CD4-positive, alpha-beta T cell treated with Interleukin-2 at 100 ng/mL for 4 hours (primary cell): ENCODE data around the gene NDST3.
"Not testable (repeated sequence)": the region's sequence is repeated elsewhere in the genome, so short reads cannot be mapped to it uniquely, and the experiment has no call there.

ENCODE experiments used
- DNase-seq: peaks from one replicate; pipeline ENCODE4 v3.0.0-alpha.2; 2020; ENCODE audit warnings: low spot score

The NDST3 gene

GRCh38 chr4:118276580-118276979, 242.3 kb downstream of the NDST3 start:
- DNase-seq = no peak

DNA sequence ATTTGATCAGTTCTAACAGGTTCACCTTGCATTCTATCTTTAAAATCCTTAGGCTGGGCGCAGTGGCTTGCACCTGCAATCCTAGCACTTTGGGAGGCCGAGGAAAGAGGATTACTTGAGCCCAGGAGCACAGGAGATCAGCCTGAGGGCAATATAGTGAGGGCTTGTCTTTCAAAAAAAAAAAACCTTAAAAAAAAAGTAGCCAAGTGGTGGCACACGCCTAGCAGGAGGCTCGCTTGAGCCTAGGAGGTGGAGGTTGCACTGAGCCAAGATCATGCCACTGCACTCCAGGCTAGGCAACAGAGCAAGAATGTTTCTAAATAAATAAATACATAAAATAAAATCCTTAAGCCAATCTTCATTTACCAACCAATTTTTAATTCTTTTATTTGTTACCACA, 243.0 kb downstream of the NDST3 start:
- DNase-seq = no peak

DNA sequence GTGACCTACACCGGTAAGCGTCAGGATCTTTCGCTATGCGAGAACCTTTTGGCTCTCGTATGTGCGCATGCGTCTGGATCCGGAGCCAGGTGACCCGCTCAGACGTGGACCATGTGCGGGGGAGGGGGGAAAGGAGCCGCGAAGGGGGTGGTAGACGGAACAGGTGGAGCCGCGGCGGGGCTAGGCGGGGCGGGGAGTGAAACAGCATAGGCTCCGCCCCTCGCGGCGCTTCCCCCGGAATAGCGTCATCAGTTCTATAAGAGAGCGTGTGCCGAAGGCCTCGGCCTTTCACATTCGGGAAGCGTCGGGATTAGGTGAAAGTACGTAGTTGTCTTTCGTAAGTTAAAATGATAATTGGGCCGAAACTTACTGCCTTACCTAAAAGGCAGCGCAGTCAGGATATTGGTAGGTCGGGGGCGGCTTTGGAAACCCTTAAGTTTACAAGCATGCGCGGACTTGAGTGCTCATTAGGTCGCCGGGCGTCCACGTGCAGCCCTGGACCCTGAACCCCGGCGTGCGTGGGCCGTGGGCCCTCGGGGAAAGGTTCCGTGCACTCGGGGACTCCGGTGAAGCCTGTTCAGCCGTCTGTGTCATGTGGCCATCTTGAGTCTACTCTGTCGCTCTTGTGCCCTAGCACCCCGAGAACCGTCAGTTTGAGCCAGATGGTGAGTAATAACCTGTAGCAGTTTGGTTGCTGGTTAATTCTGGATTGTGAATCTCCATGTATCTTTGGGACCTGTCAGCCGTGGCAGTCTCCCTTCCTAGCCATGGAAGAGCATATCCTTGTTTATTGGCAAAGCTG, 244.4 kb downstream of the NDST3 start:
- peak; percentile 97 for DNase-seq

DNA sequence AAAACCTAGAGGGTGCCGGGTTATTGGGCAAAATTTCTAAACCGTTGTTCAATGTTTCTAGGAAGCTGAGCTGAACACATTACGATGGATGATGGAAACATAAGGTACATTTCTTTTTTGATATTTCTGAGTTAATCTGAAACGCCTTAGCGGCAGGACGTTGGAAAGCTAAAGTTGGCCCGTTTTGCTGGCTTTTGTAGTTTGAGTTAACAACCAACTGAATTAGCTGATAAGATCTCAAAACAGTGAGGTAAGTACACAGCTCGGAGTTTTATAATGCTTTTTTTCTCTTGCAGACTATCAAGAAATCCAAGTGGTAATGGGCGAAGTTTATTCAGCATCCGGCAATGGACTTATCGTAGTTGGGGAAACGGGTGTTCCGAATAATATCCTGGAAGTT, 245.0 kb downstream of the NDST3 start:
- no peak for DNase-seq

- no peak for DNase-seq
Measured at GRCh38 chr4:118279920-118280432, 245.7 kb downstream of the NDST3 start.

GRCh38 chr4:118280501-118281218, 246.4 kb downstream of the NDST3 start:
- DNase-seq = peak; percentile 51

DNA sequence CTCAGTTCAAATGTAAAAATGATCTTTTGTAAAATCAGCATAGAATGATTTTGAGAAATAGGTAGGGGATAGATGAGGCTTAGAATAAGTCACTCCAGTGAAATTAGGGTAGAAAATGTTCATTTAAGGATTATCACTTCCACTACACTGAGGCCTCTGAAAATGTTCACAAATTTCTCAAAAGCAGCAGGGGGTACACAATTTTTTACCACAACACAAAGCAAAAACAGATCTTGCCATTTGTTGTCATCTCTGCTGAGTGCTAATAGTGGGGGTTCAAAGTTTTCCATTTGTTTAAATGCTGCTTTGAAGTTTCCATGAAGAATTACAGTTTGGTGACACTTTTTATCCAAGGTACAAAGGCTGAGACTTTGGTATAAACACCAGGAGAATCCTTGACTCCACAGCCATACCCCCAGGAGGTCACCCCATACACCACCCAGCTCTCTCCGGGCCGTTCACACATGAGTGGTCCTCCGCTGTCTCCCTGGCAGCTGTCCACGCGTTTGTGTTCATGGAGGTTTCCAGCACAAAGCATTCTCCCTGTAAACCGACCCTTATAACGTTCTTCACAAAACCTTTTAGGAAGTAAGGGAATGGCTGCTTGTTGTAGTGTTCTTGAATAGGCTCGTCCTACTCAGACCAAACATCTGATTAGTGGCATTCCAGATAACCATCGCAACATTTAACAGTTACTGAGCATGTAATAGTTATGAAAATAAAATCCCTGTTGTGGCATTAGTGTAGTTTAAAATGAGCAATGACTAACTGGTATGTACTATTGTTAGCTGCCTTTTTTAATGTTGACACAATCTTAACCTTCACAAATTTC, 247.5 kb downstream of the NDST3 start:
- DNase-seq = no peak

DNA sequence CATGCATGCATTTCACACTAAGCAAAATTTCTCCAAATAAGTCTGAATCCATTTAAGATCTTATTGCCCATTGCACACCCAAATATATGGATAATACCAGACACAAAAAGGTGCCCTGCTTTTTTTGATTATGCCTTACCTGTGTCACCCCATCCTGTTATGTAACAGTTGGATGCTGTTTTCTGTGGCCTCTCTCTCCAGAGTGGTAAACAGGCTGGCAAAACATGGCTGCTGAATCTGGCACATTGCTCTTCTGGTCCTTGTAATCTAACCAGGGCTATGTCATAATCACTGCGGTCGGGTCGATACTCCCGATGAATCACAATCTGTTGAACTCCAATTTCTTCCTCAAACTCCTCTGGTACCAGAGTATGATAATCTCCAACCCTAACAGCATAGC, 248.4 kb downstream of the NDST3 start:
- DNase-seq = no peak

DNA sequence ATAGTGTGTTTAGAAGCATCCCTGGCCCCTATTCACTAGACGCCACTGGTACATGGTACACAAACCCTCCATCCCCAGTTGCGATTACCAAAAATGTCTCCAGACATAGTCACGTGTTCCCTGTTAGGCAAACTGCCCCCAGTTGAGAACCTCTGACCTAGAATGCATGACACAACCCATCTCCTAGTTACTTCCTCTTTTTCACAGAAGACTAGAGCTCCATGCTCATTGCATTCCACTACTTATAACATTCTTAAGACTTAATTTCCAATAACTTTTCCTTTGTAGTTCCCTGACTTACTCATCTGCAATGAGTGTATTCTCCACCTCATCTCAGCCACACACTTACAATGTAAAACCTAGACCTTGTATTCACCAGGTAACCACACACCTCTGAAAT, 249.9 kb downstream of the NDST3 start:
- DNase-seq = no peak

GRCh38 chr4:118285931-118286330, 251.6 kb downstream of the NDST3 start:
- DNase-seq = no peak

DNA sequence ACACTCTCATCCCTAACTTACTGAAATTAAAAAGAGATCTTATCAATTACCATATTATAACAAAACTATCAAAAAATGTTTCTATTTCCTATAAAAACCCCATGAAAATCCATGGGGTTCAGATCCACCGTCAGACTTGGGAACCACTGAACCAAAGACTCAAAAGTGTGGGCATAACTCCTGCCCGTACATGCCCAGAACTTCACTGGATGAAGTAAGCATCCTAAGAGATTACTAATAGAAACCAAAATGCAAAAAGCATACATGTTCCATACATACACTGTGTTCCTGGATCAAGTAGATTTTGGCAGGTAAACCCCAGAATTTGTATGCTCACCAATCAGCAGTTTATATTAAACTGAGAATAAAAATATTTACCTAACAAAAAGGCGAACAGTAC, 252.4 kb downstream of the NDST3 start:
- DNase-seq = no peak

GRCh38 chr4:118287711-118288451, 253.6 kb downstream of the NDST3 start:
- no peak for DNase-seq

DNA sequence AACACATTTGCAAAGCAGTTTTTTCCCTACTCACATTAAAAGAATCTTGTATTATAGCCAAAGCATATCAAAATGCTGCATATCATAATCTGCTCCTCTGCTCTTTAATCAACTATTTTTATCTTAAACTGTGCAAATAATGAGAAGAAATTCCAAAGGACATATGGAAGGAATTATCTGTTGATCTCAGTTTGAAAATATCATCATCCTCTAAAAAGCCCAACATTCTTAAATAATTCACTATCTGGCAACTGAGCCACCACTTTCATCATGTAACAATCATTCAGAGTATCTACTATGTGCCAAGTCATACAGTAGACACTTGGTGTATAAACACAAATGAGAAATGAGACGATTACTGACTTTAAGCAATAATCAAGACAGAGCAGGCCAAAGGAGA, 255.5 kb downstream of the NDST3 start:
- DNase-seq = no peak

- DNase-seq = no peak
Measured at GRCh38 chr4:118290951-118291350, 256.7 kb downstream of the NDST3 start.

- no peak for DNase-seq
Measured at GRCh38 chr4:118296729-118297128, 262.4 kb downstream of the NDST3 start.

DNA sequence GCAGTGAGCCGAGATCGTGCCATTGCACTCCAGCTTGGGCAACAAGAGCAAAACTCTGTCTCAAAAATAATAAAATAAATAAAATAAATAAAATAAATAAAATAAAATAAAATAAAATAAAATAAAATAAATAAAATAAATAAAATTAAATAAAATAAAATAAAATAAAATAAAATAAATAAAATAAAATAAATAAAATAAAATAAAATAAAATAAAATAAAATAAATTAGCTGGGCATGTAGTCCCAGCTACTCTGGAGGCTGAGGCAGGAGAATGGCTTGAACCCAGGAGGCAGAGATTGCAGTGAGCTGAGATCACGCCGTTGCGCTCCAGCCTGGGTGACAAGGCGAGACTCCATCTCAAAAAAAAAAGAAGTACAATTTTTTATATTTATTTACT, 265.3 kb downstream of the NDST3 start:
- DNase-seq = not testable (repeated sequence)

- no peak for DNase-seq
Measured at GRCh38 chr4:118307643-118308042, 273.4 kb downstream of the NDST3 start.
